A673 (cell line): Measurements from ENCODE around the gene RELN. TPM values are rescaled to one million over a fixed set of nuclear protein-coding genes. Genes with fewer than 3 reads are reported as not detected.

Source experiments
- BruUV-seq: library from RNA; stranded (reverse); fragments of 400-500 nt; replicated peaks from 2 replicates; lab custom pipeline; 2021; lab: Mats Ljungman, UMichigan
- CTCF ChIA-PET: fragments of 300-600 bp; sonication (Branson Sonifier 250); formaldehyde crosslinking; loops from one replicate; lab custom pipeline; 2022; ENCODE audit warnings: antibody characterized with exemption; lab: Charles Lee
- POLR2A ChIA-PET: fragments of 300-600 bp; sonication (Branson Sonifier 250); formaldehyde crosslinking; loops from one replicate; lab custom pipeline; 2022; ENCODE audit warnings: antibody characterized with exemption; ENCODE audit not compliant: low non-redundant PET; lab: Charles Lee
- DNase-seq: peaks from one replicate; pipeline ENCODE4 v3.0.0-alpha.2; 2015; ENCODE audit warnings: low spot score
- H3K27ac ChIP-seq: fragments of 200-600 bp; sonication (generic); 2 replicates; pipeline ENCODE4 v1.5.1; 2016; ENCODE audit warnings: mixed run types, low read depth, mild to moderate bottlenecking, mixed read lengths, antibody characterized with exemption, low read length; ENCODE audit not compliant: poor library complexity, severe bottlenecking
- H3K27me3 ChIP-seq: fragments of 200-600 bp; sonication (generic); replicated peaks from 2 replicates; pipeline ENCODE4 v1.6.1; 2017; ENCODE audit warnings: mixed run types, low read depth, mild to moderate bottlenecking, mixed read lengths, antibody characterized with exemption, low read length; ENCODE audit not compliant: insufficient read depth, poor library complexity
- H3K36me3 ChIP-seq: fragments of 200-600 bp; sonication (generic); 2 replicates; pipeline ENCODE4 v1.6.1; 2016; ENCODE audit warnings: mixed run types, mild to moderate bottlenecking, mixed read lengths, antibody characterized with exemption, low read length; ENCODE audit not compliant: insufficient read depth, poor library complexity, severe bottlenecking
- H3K4me1 ChIP-seq: fragments of 200-600 bp; sonication (generic); 2 replicates; pipeline ENCODE4 v1.6.1; 2017; ENCODE audit warnings: mixed run types, mild to moderate bottlenecking, mixed read lengths, antibody characterized with exemption, low read length; ENCODE audit not compliant: insufficient read depth, poor library complexity, severe bottlenecking
- H3K4me3 ChIP-seq: fragments of 200-600 bp; sonication (generic); 2 replicates; pipeline ENCODE4 v1.5.1; 2016; ENCODE audit warnings: low read depth, mixed run types, mild to moderate bottlenecking, mixed read lengths, low read length; ENCODE audit not compliant: poor library complexity, severe bottlenecking
- H3K9me3 ChIP-seq: fragments of 200-600 bp; sonication (generic); 2 replicates; pipeline ENCODE4 v1.6.1; 2016; ENCODE audit warnings: mixed run types, low read depth, mild to moderate bottlenecking, mixed read lengths, antibody characterized with exemption, low read length; ENCODE audit not compliant: poor library complexity, severe bottlenecking
- EZH2 ChIP-seq: fragments of 200-600 bp; sonication (generic); IDR thresholded peaks from 2 replicates; pipeline ENCODE4 v1.6.1; 2017; ENCODE audit warnings: borderline replicate concordance, low read depth, mild to moderate bottlenecking, mixed read lengths, antibody characterized with exemption, low read length; ENCODE audit not compliant: poor library complexity, severe bottlenecking
- intact Hi-C: fragments of 100-400 bp; cut with micrococcal nuclease; formaldehyde crosslinking; loops from one replicate; pipeline ENCODE4 v1.10.0; 2022; ENCODE audit not compliant: unreplicated experiment
- total RNA-seq: library from RNA; stranded (reverse); gene quantifications from 2 replicates; pipeline ENCODE4 v1.2.3, GENCODE V29; 2021
- TF ChIP-seq, protein P1 (sequence below): fragments of 300-800, 200-600 bp; sonication (generic); conservative IDR thresholded peaks from 2 replicates; pipeline ENCODE4 v1.5.1; 2017; ENCODE audit warnings: low read depth, mild to moderate bottlenecking, antibody characterized with exemption, low read length, moderate library complexity, mixed read lengths

Gene RELN
- total RNA-seq, 1 experiment from 2014 or later = not detected

DNA sequence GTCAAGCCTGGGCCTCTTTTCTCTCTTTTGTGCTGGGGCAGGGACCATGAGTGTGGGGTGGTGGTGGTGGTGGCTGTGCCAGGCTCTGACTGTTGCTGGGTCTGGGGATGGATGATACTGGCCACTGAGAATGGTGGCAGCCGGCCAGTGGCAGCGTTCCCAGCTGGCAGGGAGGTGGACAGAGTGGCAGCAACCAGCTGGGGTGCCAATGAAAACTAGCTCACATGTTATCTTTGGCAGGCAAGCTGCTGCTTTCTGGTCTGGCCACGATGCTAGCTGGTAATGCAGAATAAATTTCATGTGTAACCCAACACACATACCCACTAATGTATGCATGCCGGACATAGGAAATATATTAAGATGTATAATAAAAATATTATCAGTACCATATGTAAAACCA lies 448.4 kb downstream of the RELN start:
- ChIA-PET POLR2A (interaction anchor here (0.5 kb wide), 1 partner anchor 1411 kb away, joined by 3 read pairs; no protein-coding TSS in a partner anchor), CTCF (no interaction called here)
- TF ChIP-seq, protein P1, sequence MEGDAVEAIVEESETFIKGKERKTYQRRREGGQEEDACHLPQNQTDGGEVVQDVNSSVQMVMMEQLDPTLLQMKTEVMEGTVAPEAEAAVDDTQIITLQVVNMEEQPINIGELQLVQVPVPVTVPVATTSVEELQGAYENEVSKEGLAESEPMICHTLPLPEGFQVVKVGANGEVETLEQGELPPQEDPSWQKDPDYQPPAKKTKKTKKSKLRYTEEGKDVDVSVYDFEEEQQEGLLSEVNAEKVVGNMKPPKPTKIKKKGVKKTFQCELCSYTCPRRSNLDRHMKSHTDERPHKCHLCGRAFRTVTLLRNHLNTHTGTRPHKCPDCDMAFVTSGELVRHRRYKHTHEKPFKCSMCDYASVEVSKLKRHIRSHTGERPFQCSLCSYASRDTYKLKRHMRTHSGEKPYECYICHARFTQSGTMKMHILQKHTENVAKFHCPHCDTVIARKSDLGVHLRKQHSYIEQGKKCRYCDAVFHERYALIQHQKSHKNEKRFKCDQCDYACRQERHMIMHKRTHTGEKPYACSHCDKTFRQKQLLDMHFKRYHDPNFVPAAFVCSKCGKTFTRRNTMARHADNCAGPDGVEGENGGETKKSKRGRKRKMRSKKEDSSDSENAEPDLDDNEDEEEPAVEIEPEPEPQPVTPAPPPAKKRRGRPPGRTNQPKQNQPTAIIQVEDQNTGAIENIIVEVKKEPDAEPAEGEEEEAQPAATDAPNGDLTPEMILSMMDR = no peak
- TF ChIP-seq EZH2 = no peak
- Histone ChIP-seq H3K27me3 (peaks cover 26% of the 10 kb centered on the region), H3K4me1 (no peaks in the 10 kb centered on the region), H3K4me3 (no peak overlapping the region), H3K9me3 (no peaks in the 10 kb centered on the region), H3K36me3 (no peaks in the 10 kb centered on the region), H3K27ac (no peak overlapping the region)
- BruUV-seq = no TSS peak
- no peak for DNase-seq
- intact Hi-C loops = no loop called here

DNA sequence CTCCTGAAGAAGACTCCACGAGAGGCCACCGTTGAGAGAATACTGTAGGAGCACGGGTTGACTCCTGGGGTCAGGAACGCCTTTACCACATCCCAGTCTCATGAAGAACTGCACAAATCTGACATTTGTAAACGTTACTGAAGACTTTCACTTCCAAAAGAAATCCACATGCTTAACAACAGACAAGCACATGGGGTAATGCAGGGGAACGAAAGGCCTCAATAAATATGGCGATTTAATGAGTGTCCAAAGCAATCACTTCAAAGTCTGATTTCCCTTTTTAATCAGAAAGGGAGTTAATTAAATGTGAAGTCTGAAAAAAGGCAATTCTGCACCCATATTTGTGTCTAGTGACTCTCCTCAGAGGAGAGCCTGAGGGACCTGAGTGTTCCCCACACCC lies 449.1 kb downstream of the RELN start:
- Histone ChIP-seq H3K27me3 (peaks cover 21% of the 10 kb centered on the region), H3K4me3 (no peak overlapping the region), H3K9me3 (no peaks in the 10 kb centered on the region), H3K27ac (no peak overlapping the region), H3K4me1 (no peaks in the 10 kb centered on the region), H3K36me3 (no peaks in the 10 kb centered on the region)
- intact Hi-C loops = no loop called here
- no TSS peak for BruUV-seq
- ChIA-PET CTCF (no interaction called here), POLR2A (no interaction called here)
- TF ChIP-seq, protein P1 = no peak
- no peak for TF ChIP-seq EZH2
- DNase-seq = no peak

DNA sequence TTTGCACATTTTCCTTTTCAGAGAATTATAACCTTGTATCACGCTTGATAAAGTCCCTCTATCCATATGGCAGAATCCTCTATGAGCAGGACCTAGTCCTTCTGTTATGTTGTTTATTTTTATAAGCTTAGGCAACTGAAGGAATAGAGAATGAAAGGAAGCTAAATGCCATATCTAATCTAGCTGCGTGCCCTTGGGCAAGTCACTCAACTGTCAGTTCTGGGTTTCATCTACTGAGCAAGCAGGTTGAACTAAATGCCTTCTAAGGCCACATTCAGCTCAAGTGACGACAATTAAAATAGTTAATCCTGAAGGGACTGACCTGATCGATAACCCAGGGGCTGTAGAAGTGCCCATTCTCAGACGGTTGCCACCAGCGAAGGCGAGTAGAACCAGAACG lies 449.6 kb downstream of the RELN start:
- no peak overlapping the region for H3K4me3 ChIP-seq
- no peak overlapping the region for H3K27ac ChIP-seq
- CTCF ChIA-PET = no interaction called here
- no peaks in the 10 kb centered on the region for H3K9me3 ChIP-seq
- no peak for TF ChIP-seq EZH2
- POLR2A ChIA-PET = no interaction called here
- intact Hi-C loops = no loop called here
- DNase-seq = no peak
- no peaks in the 10 kb centered on the region for H3K4me1 ChIP-seq
- H3K27me3 ChIP-seq = peaks cover 20% of the 10 kb centered on the region
- BruUV-seq = no TSS peak
- no peaks in the 10 kb centered on the region for H3K36me3 ChIP-seq
